Measurements from ENCODE around the gene FGGY.

DNA sequence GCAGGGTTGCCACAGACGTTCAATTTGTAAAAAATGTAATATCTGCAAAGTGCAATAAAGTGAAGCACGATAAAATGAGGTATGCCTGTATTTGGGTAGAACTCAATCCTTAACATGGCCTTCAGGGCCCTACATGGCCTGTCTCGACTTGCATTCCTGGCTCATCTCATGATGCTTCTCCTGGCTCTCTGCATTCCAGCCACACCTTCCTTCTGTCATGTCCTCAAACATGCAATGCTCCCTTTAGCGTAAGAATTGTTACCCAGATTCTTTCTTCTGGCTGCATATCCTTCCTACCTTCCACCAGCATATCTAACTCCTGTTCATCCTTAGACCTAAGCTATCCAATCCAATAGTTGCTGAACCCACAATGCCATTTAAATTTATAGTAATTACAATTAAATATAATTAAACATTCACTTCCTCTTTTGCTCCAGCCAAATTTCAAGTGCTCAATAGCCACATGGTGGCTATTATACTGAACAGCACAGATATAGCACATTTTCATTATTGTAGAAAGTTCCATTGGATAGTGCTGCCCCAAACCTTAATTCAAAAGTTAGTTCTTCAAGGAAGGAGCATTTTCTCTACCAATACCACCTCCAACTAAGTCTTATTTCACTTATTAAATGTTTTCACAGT, 32.6 kb downstream of the FGGY start:
- TF ChIP-seq, protein P1, sequence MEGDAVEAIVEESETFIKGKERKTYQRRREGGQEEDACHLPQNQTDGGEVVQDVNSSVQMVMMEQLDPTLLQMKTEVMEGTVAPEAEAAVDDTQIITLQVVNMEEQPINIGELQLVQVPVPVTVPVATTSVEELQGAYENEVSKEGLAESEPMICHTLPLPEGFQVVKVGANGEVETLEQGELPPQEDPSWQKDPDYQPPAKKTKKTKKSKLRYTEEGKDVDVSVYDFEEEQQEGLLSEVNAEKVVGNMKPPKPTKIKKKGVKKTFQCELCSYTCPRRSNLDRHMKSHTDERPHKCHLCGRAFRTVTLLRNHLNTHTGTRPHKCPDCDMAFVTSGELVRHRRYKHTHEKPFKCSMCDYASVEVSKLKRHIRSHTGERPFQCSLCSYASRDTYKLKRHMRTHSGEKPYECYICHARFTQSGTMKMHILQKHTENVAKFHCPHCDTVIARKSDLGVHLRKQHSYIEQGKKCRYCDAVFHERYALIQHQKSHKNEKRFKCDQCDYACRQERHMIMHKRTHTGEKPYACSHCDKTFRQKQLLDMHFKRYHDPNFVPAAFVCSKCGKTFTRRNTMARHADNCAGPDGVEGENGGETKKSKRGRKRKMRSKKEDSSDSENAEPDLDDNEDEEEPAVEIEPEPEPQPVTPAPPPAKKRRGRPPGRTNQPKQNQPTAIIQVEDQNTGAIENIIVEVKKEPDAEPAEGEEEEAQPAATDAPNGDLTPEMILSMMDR (IDR thresholded peaks at IDR 0.05), result no peak
- no peak for TF ChIP-seq POLR2A (IDR thresholded peaks at IDR 0.05)

Measured in uterus (tissue), 2 donors.